ENCODE measurements around the gene RAP1GAP2.

The RAP1GAP2 gene

GRCh38 chr17:2862197-2862596 is 66.0 kb downstream of the RAP1GAP2 start:
- no peaks in the 10 kb centered on the region for H3K4me1 Mint-ChIP-seq (ENCODE audit: low read depth)
- peaks cover 7% of the 10 kb centered on the region for H3K27me3 Mint-ChIP-seq (ENCODE audit: low read depth)
- no peak overlapping the region for H3K4me3 Mint-ChIP-seq
- DNase-seq (ENCODE audit: low spot score), result no peak
- H3K27ac Mint-ChIP-seq, result no peak overlapping the region
- H3K36me3 Mint-ChIP-seq (ENCODE audit: low read depth), result no peaks in the 10 kb centered on the region
- no peaks in the 10 kb centered on the region for H3K9me3 Mint-ChIP-seq

DNA sequence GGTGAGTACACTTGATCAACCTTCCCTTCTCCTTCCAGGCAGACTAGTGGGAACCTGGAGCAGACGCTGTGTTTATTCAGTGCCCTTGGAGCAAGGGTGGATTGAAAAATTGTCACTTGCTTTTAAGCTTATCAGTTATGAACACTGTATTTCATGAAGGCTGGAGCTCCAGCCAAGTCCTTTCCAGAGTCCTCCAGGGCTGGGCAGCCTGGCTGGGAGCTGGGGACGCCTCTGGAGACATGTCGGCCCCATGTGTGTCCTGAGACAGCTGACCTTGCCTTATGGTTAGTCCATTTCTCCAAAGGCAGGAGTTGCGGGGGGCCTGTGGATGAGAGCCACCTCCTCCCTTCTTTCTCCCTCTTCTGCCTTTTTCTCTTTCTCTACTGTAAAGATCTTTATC is 67.0 kb downstream of the RAP1GAP2 start:
- Mint-ChIP-seq H3K36me3 (ENCODE audit: low read depth) (no peaks in the 10 kb centered on the region), H3K4me3 (no peak overlapping the region), H3K27ac (no peak overlapping the region), H3K9me3 (no peaks in the 10 kb centered on the region), H3K4me1 (ENCODE audit: low read depth) (no peaks in the 10 kb centered on the region), H3K27me3 (ENCODE audit: low read depth) (peaks cover 3% of the 10 kb centered on the region)
- DNase-seq (ENCODE audit: low spot score), result no peak

DNA sequence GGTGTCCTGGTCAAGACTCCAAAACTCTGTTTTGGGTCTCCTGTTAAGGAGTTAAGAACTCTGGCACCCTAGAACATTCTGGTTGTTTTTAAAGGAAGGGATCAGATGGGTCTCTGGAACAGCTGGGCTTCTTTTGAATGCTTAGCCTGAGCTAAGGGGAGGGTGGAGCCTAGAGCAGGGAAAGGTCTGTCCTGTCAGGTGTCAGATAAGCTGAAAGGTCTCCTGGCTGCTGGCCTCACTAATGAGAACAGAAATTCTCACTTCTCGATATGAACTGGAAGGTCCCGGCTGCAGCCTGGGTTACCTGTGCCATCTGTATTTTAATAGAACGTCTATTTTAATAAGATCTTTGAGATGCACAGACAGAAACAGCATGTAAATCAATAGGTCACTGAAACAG is 69.0 kb downstream of the RAP1GAP2 start:
- no peaks in the 10 kb centered on the region for H3K27me3 Mint-ChIP-seq (ENCODE audit: low read depth)
- H3K4me1 Mint-ChIP-seq (ENCODE audit: low read depth), result no peaks in the 10 kb centered on the region
- no peaks in the 10 kb centered on the region for H3K36me3 Mint-ChIP-seq (ENCODE audit: low read depth)
- no peaks in the 10 kb centered on the region for H3K9me3 Mint-ChIP-seq
- no peak for DNase-seq (ENCODE audit: low spot score)
- no peak overlapping the region for H3K27ac Mint-ChIP-seq
- no peak overlapping the region for H3K4me3 Mint-ChIP-seq

- H3K9me3 Mint-ChIP-seq, result no peaks in the 10 kb centered on the region
- H3K4me1 Mint-ChIP-seq (ENCODE audit: low read depth), result no peaks in the 10 kb centered on the region
- no peaks in the 10 kb centered on the region for H3K27me3 Mint-ChIP-seq (ENCODE audit: low read depth)
- DNase-seq (ENCODE audit: low spot score), result no peak
- no peak overlapping the region for H3K4me3 Mint-ChIP-seq
- H3K36me3 Mint-ChIP-seq (ENCODE audit: low read depth), result no peaks in the 10 kb centered on the region
- no peak overlapping the region for H3K27ac Mint-ChIP-seq
Measured at GRCh38 chr17:2867441-2868424, 71.5 kb downstream of the RAP1GAP2 start.

DNA sequence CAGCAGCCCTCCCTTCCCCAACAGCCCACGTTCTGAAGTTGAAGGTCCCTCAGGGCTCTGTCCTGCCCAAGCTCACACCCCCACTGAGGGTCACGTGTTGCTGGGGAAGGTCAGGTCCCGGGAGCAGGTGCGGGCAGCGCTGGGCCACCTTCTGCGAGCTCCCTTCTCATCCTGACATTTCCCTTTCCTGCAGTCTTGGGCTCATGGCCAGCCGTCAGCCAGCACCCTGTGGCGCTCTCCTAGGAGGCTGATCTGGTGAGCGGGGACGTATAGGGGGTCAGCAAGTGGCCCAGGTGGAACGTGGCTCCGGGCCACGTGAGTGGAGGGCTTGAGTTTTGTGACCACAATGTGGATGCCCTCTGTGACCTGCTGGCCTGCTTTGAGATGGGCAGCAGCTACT is 73.4 kb downstream of the RAP1GAP2 start:
- H3K27me3 Mint-ChIP-seq (ENCODE audit: low read depth), result no peaks in the 10 kb centered on the region
- no peak for DNase-seq (ENCODE audit: low spot score)
- H3K9me3 Mint-ChIP-seq, result no peaks in the 10 kb centered on the region
- no peak overlapping the region for H3K27ac Mint-ChIP-seq
- no peaks in the 10 kb centered on the region for H3K36me3 Mint-ChIP-seq (ENCODE audit: low read depth)
- H3K4me1 Mint-ChIP-seq (ENCODE audit: low read depth), result no peaks in the 10 kb centered on the region
- no peak overlapping the region for H3K4me3 Mint-ChIP-seq

GRCh38 chr17:2871205-2871604 is 75.0 kb downstream of the RAP1GAP2 start:
- no peaks in the 10 kb centered on the region for H3K36me3 Mint-ChIP-seq (ENCODE audit: low read depth)
- no peak for DNase-seq (ENCODE audit: low spot score)
- H3K27me3 Mint-ChIP-seq (ENCODE audit: low read depth), result no peaks in the 10 kb centered on the region
- H3K27ac Mint-ChIP-seq, result no peak overlapping the region
- H3K4me1 Mint-ChIP-seq (ENCODE audit: low read depth), result no peaks in the 10 kb centered on the region
- H3K4me3 Mint-ChIP-seq, result no peak overlapping the region
- no peaks in the 10 kb centered on the region for H3K9me3 Mint-ChIP-seq

- H3K9me3 Mint-ChIP-seq, result no peaks in the 10 kb centered on the region
- no peak overlapping the region for H3K4me3 Mint-ChIP-seq
- DNase-seq (ENCODE audit: low spot score), result no peak
- H3K4me1 Mint-ChIP-seq (ENCODE audit: low read depth), result no peaks in the 10 kb centered on the region
- H3K36me3 Mint-ChIP-seq (ENCODE audit: low read depth), result no peaks in the 10 kb centered on the region
- no peaks in the 10 kb centered on the region for H3K27me3 Mint-ChIP-seq (ENCODE audit: low read depth)
- no peak overlapping the region for H3K27ac Mint-ChIP-seq
Measured at GRCh38 chr17:2871720-2872119, 75.5 kb downstream of the RAP1GAP2 start.

GRCh38 chr17:2872282-2872681 is 76.0 kb downstream of the RAP1GAP2 start:
- Mint-ChIP-seq H3K4me1 (ENCODE audit: low read depth) (no peaks in the 10 kb centered on the region), H3K4me3 (no peak overlapping the region), H3K27ac (no peak overlapping the region), H3K27me3 (ENCODE audit: low read depth) (no peaks in the 10 kb centered on the region), H3K9me3 (no peaks in the 10 kb centered on the region), H3K36me3 (ENCODE audit: low read depth) (no peaks in the 10 kb centered on the region)
- no peak for DNase-seq (ENCODE audit: low spot score)

DNA sequence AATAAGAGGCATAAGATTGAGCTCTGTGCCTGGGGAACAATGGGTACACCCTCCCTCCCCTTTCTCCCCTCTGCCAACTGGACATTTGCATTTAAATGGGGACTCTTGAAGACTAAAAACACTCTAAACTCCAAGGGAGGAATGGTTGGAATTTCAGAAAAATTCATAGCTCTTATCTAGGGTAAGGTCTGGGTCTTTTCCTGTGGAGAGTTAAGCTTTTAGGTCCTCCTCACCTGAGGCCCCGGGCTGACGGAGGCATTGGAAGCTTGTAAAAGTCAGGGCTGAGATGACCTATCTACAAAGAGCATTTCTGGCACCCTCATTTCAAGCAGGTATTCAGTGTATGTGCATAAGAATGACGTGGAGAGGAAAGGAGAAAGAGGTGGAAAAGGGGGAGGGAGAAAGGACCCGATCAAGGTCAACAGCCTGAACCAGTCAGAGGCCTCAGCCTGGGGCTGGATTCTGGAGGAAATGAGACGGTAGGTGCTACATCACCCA is 78.0 kb downstream of the RAP1GAP2 start:
- H3K4me1 Mint-ChIP-seq (ENCODE audit: low read depth), result no peaks in the 10 kb centered on the region
- no peak overlapping the region for H3K27ac Mint-ChIP-seq
- no peak overlapping the region for H3K4me3 Mint-ChIP-seq
- H3K27me3 Mint-ChIP-seq (ENCODE audit: low read depth), result no peaks in the 10 kb centered on the region
- no peaks in the 10 kb centered on the region for H3K36me3 Mint-ChIP-seq (ENCODE audit: low read depth)
- DNase-seq (ENCODE audit: low spot score), result no peak
- H3K9me3 Mint-ChIP-seq, result no peaks in the 10 kb centered on the region

DNA sequence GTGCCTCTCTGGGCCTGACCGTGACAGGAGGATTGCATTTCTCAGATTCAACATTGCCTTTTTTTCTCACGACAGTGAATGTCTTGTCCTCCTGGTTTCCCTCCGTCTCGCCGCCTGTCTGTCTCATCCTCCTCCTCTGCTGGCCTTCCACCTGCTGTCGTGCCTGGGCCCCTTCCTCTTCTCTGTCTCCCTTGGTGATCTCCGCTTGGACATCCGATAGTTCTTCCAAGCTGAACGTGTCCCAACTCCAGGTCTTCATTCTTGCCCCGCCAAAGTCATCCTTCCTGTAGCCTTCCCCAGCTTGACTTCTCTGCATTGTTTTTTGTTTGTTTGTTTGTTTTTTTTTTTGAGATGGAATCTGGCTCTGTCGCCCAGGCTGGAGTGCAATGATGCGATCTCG is 79.4 kb downstream of the RAP1GAP2 start:
- Mint-ChIP-seq H3K4me1 (ENCODE audit: low read depth) (peaks cover 1% of the 10 kb centered on the region), H3K36me3 (ENCODE audit: low read depth) (no peaks in the 10 kb centered on the region), H3K27ac (no peak overlapping the region), H3K9me3 (no peaks in the 10 kb centered on the region), H3K27me3 (ENCODE audit: low read depth) (no peaks in the 10 kb centered on the region), H3K4me3 (no peak overlapping the region)
- DNase-seq (ENCODE audit: low spot score), result no peak

- H3K9me3 Mint-ChIP-seq, result no peaks in the 10 kb centered on the region
- no peak for DNase-seq (ENCODE audit: low spot score)
- no peaks in the 10 kb centered on the region for H3K36me3 Mint-ChIP-seq (ENCODE audit: low read depth)
- no peaks in the 10 kb centered on the region for H3K27me3 Mint-ChIP-seq (ENCODE audit: low read depth)
- no peak overlapping the region for H3K4me3 Mint-ChIP-seq
- no peak overlapping the region for H3K27ac Mint-ChIP-seq
- peaks cover 1% of the 10 kb centered on the region for H3K4me1 Mint-ChIP-seq (ENCODE audit: low read depth)
Measured at GRCh38 chr17:2876467-2876866, 80.2 kb downstream of the RAP1GAP2 start.

DNA sequence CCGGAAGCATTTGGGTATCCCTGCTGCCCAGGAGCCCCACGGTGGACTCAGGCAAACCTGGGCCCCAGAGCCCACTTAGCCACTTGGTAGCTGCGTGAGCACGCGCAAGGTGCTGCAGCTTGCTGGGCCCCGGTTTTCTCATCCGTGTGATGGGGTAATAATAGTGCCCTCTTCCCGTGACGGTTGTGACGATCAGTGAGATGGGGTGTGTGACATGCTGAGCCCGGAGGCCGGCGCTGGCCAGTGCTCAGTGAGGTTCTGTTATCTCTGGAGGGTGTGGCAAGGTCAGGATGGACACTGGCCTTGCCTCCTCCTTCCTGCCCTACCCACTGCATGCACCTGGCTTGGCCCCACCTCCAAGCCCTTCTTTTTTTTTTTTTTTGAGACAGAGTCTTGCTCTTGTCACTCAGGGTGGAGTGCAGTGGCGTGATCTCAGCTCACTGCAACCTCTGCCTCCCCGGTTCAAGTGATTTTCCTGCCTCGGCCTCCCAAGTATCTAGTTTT is 82.6 kb downstream of the RAP1GAP2 start:
- Mint-ChIP-seq H3K27me3 (ENCODE audit: low read depth) (no peaks in the 10 kb centered on the region), H3K36me3 (ENCODE audit: low read depth) (no peaks in the 10 kb centered on the region), H3K4me1 (ENCODE audit: low read depth) (peaks cover 1% of the 10 kb centered on the region), H3K27ac (no peak overlapping the region), H3K4me3 (no peak overlapping the region), H3K9me3 (no peaks in the 10 kb centered on the region)
- DNase-seq (ENCODE audit: low spot score), result no peak

DNA sequence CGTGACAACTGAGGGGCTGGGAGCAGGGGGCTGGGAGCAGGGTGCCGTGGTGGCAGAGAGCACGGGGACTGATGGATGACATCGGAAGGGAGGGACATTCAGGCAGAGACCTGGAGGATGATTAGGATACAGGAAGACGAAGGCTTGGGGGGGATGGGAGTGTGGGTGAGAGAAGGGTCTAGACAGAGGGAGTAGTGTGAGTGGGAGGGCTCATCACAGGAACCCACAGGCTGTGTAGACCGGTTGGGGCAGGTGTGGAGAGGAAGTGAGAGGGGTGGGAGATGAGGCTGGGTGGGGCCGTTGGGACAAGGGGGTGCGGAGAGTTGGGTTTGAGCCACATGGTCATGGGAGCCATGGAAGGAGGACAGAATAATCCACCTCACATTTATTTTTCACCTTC is 83.8 kb downstream of the RAP1GAP2 start:
- no peak overlapping the region for H3K27ac Mint-ChIP-seq
- no peaks in the 10 kb centered on the region for H3K9me3 Mint-ChIP-seq
- H3K36me3 Mint-ChIP-seq (ENCODE audit: low read depth), result no peaks in the 10 kb centered on the region
- DNase-seq (ENCODE audit: low spot score), result no peak
- no peaks in the 10 kb centered on the region for H3K27me3 Mint-ChIP-seq (ENCODE audit: low read depth)
- peaks cover 1% of the 10 kb centered on the region for H3K4me1 Mint-ChIP-seq (ENCODE audit: low read depth)
- H3K4me3 Mint-ChIP-seq, result no peak overlapping the region

- H3K36me3 Mint-ChIP-seq (ENCODE audit: low read depth), result no peaks in the 10 kb centered on the region
- peaks cover 1% of the 10 kb centered on the region for H3K4me1 Mint-ChIP-seq (ENCODE audit: low read depth)
- H3K27ac Mint-ChIP-seq, result no peak overlapping the region
- DNase-seq (ENCODE audit: low spot score), result no peak
- H3K4me3 Mint-ChIP-seq, result no peak overlapping the region
- no peaks in the 10 kb centered on the region for H3K9me3 Mint-ChIP-seq
- H3K27me3 Mint-ChIP-seq (ENCODE audit: low read depth), result no peaks in the 10 kb centered on the region
Measured at GRCh38 chr17:2881295-2881694, 85.1 kb downstream of the RAP1GAP2 start.

Measured in T-helper 2 cell treated with Interferon-gamma antibody and Interleukin-4, amounts not matched to agents 5 μg/mL and 100 μg/mL, for 36 hours (primary cell).